Colon (tissue), 2 donors: Measurements from ENCODE around the gene CHAT.

Experiments used
- FAIRE-seq: peaks from 2 replicates; lab custom pipeline; 2012; peaks lifted over from hg19 to GRCh38; lab: Jason Lieb, UNC
- donor health status: control.
- donor health status: control.

Gene CHAT

GRCh38 chr10:49631975-49632374 lies 18.1 kb downstream of the CHAT start:
- FAIRE-seq = no peak

- FAIRE-seq = no peak
Observed at GRCh38 chr10:49632406-49633317, 18.8 kb downstream of the CHAT start.

- no peak for FAIRE-seq
Observed at GRCh38 chr10:49633327-49634068, 19.7 kb downstream of the CHAT start.

GRCh38 chr10:49634069-49634660 lies 20.3 kb downstream of the CHAT start:
- FAIRE-seq = no peak

- FAIRE-seq = no peak
Observed at GRCh38 chr10:49642311-49642710, 28.5 kb downstream of the CHAT start.

GRCh38 chr10:49643241-49644034 lies 29.6 kb downstream of the CHAT start:
- no peak for FAIRE-seq

GRCh38 chr10:49644035-49644646 lies 30.3 kb downstream of the CHAT start:
- no peak for FAIRE-seq

GRCh38 chr10:49645417-49645816 lies 31.6 kb downstream of the CHAT start:
- FAIRE-seq = no peak

GRCh38 chr10:49645871-49646870 lies 32.3 kb downstream of the CHAT start:
- no peak for FAIRE-seq

GRCh38 chr10:49647554-49647953 lies 33.7 kb downstream of the CHAT start:
- no peak for FAIRE-seq

- no peak for FAIRE-seq
Observed at GRCh38 chr10:49647985-49648795, 34.4 kb downstream of the CHAT start.

- FAIRE-seq = no peak
Observed at GRCh38 chr10:49649294-49649693, 35.5 kb downstream of the CHAT start.

GRCh38 chr10:49649936-49650723 lies 36.3 kb downstream of the CHAT start:
- FAIRE-seq = no peak

- FAIRE-seq = no peak
Observed at GRCh38 chr10:49650724-49651034, 36.8 kb downstream of the CHAT start.

GRCh38 chr10:49651039-49651835 lies 37.4 kb downstream of the CHAT start:
- FAIRE-seq = no peak

GRCh38 chr10:49651917-49652316 lies 38.1 kb downstream of the CHAT start:
- no peak for FAIRE-seq

GRCh38 chr10:49652421-49653272 lies 38.8 kb downstream of the CHAT start:
- FAIRE-seq = no peak
